ENCODE measurements around the gene SYK.
A peak's percentile ranks its signal among the peaks of the same experiment; 100 is the strongest.
"Not testable (repeated sequence)": the region's sequence is repeated elsewhere in the genome, so short reads cannot be mapped to it uniquely, and the experiment has no call there.

Gene SYK

DNA sequence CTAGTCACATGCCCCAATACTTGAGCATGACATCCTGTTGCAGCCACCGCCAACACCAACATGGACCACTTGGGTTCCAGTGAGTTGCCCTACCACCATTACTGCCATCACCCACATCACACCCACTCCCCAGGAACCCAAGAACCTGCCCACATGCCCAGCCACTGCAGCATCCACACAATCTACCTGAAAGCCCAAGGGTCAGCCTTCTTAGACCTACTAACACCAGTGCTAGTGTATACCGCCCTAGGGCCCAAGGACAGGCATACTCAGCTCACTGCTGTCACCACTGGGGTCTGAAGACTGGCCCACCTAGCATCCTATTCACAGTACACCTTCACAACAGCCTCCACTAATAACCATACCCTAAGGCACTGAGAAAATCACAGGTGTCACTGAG lies 82.0 kb downstream of the SYK start:
- DNase-seq, result no peak

DNA sequence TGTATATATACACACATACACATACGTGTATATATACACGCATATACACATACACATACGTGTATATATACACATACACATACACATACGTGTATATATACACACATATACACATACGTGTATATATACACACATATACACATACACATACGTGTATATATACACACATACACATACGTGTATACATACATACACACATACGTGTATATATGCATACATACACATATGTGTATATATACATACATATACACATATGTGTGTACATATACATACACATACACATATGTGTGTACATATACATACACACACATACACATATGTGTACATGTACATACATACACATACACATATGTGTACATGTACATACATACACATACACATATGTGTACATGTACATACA lies 82.6 kb downstream of the SYK start:
- DNase-seq, result no peak

- not testable (repeated sequence) for DNase-seq
These were observed 85.2 kb downstream of the SYK start for GRCh38 chr9:90886868-90887267.

DNA sequence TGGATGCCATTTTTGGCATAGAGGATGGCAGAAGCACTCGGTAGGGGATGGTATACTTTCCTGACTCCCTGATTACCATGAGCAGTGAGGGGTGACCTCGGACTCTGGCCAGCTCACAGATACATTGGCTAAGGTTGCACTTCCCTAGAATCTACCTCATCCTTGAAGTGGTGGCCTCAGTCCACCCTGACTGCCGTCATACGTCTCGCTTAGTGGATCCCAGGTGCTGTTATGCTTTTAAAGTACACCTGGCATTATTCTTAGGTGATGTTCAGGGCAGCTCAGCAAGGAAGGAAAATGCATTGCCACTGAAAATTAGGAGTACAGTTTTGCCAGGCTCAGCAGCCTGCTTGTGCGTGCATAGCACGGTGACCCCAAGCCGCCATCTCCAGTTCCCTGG lies 87.3 kb downstream of the SYK start:
- DNase-seq, result no peak

DNA sequence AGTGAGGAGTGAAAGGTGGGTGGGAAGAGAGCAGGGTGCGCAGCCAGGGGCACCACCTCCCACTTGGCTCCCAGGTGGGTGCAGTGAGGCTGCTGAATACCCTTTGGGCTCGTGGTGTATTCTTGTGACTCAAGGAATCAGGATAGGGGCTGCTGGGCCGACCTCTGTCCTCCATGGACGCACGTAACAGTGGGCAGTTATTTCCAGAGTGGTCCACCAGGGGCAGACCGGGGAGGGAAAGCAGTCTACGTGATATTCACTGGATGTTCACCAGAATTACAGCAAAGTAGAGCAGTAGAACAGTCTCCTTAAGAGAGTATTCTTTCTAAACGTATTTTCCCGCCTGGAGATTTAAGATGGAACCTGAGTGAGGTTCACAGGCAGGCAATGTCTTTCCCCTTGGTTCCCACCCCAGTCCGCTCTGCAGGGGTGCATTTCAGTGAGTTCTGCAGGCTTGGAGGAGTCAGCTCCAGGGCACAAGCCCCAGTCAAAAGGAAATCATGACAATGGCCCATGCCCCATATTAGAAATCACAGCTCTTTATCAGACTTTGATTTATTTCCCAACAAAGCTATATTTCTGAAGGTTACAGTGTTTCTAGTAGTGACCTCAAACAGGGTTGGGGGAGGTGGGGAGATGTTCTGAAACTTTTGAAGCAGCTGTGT lies 88.7 kb downstream of the SYK start:
- no peak for DNase-seq

DNA sequence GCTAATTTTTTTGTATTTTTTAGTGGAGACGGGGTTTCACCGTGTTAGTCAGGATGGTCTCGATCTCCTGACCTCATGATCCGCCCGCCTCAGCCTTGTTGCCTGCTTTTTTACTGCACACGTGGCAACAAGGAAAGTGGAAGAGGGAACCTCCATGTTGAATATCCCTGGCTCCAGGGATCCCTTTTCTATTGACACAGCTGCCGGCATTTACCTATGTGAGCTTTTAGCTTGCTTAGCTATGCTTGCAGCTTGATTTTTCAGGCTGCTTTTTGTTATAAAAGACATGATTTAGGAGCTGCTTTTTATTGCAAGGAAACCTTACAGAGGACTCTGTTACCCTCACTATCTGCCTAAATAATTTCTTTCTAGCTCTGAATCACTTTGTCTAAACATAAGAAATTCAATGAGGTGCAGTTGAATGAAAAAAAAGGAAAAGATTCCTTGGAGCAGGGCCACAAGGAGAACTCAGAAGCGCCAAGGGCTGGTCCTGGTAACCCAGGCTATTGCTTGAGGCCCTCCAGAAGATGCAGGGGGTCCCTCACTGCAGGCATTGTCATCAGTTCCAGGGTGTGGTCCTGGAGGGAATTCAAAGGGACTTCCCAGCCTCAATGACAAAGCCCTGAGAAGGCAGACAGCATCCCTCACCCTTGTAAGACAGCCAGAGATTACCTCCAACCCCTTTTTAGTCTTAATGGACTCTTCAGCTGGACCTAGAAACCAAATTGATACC lies 89.9 kb downstream of the SYK start:
- DNase-seq, result no peak

DNA sequence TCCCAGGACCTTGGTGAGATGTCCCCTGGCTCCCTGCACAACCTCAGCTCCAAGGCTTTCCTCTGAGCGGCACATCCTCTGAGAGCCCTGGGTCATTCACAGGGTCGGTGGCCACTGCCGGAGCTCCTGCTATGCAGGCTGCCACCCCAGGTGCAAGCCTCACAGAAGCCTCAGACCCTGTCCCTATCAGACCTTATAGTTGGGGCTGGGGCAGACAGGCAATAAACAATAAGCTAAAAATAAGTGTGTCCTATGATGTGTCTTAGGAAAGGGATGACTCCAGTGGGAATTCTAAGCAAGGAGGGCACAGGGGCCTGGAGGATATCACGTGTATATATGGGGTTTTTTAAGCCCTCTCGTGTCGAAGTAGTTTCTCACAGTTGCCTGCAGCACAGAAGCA lies 91.3 kb downstream of the SYK start:
- DNase-seq, result no peak

GRCh38 chr9:90893706-90894105 lies 92.1 kb downstream of the SYK start:
- no peak for DNase-seq

- DNase-seq, result no peak
These were observed 93.5 kb downstream of the SYK start for GRCh38 chr9:90894986-90895687.

- no peak for DNase-seq
These were observed 94.2 kb downstream of the SYK start for GRCh38 chr9:90895786-90896185.

GRCh38 chr9:90896231-90896630 lies 94.6 kb downstream of the SYK start:
- no peak for DNase-seq

- peak; percentile 13 for DNase-seq
These were observed 96.6 kb downstream of the SYK start for GRCh38 chr9:90898228-90898627.

DNA sequence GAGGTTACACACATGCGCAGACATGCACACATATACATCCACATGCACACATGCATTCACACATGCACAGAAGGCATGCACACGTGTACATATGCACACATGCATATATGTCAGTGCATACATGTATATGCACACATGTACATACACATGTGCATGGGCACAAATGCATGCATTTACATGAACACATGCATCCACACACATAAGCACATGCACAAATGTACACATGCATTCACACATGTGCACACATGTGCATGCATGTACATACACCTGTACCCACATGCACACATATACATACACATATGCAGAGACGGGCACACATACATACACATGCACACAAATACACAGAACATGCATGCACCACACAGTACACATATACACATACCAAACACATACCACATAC lies 97.7 kb downstream of the SYK start:
- DNase-seq, result no peak

GRCh38 chr9:90900130-90900529 lies 98.5 kb downstream of the SYK start:
- no peak for DNase-seq

GRCh38 chr9:90901933-90902332 lies 100.3 kb downstream of the SYK start:
- no peak for DNase-seq

GRCh38 chr9:90903766-90904424 lies 102.3 kb downstream of the SYK start:
- DNase-seq, result no peak

DNA sequence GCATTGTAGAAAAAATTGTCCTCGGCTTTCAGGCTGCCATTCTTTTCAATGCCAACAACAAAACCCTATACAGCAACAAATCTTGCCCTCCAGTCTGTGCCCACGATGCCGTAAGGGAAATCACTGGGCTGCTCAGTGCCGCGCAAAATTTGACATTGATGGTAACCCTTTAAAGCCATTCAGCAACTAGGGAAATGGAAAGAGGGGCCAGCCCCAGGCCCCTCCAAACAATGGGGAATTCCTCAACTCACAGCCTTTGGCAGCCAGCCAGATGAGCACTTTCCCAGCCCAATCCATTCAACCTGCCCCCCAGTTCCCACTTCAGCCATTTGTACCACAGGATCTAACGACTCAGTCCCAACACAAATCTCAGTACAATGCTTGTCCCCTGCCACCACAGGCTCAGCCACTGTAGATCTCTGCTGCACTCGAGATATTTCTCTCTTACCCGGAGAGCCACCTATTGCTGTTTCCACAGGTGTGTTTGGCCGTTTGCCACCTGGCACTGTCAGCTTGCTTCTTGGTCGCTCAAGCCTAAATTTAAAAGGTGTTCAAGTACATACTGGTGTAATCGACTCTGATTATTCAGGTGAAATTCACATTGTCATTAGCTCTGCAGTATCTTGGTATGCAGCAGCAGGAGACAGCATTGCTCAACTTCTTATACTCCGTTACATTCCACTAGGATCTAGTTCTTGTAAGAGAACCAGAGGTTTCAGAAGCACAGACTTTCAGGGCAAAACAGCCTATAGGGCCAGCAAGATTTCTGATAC lies 103.3 kb downstream of the SYK start:
- DNase-seq, result no peak

DNA sequence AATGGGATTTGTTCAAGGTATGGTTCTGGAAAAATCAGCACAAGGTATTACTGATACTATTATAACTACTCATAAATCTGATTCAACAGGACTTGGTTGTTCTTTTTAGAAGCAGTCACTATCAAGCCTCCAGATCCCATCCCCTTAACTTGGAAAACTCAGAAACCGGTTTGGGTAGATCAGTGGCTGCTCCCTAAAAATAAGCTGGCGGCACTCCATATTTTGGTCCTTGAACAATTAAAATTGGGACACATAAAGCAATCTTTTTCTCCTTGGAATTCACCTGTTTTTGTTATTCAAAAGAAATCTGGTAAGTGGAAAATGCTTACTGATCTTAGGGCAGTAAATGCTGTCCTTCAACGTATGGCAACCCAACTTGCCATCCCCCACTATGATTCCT lies 104.2 kb downstream of the SYK start:
- DNase-seq, result no peak

- DNase-seq, result peak; percentile 31
These were observed 104.9 kb downstream of the SYK start for GRCh38 chr9:90906316-90907055.

DNA sequence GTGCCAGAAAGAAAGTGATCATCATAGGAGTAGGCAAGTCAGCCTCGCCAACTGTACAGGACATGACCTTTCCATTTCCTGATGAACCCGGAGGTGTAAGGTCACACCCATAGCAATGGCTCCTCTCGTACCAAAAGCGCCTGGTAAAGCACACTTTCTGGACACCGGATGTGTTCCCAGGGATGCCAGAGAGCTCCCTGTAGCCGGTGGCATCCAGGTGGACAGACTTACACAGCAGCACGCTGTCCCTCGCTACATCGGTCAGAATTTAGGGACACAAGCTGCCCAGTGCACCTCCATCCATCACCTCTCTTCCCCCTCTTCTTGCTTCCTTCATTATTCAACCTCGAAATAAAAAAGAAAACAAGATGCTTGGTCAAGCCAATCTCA lies 105.4 kb downstream of the SYK start:
- DNase-seq, result no peak

- no peak for DNase-seq
These were observed 106.2 kb downstream of the SYK start for GRCh38 chr9:90907790-90908189.

DNA sequence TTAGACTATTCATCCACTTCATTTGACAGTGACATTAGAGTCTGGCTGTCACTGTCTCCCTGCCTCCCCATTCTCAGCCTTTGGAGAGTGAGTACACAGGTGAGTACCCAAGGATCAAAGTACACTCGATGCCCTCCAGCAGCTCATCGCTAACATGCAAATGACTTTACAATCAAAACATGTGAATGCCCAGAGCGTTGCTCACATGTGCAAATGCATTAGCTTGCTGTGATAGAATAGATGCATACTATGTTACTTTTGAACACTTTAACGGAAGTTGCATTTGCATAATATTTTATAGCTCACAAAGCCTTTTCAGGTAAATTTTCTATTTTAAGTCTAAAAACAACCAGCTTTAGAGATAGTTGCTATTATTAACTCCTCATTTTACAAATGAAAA lies 107.6 kb downstream of the SYK start:
- DNase-seq, result no peak
